Nucleus accumbens (tissue), 56 donors: Measurements from ENCODE around the gene GALNTL6.
"Not testable (repeated sequence)": the region's sequence is repeated elsewhere in the genome, so short reads cannot be mapped to it uniquely, and the experiment has no call there.

ENCODE experiments used
- DNase-seq, 56 donors: peaks; one replicate each; lab custom pipeline; 2025; lab: John Stamatoyannopoulos, UW

The GALNTL6 gene

DNA sequence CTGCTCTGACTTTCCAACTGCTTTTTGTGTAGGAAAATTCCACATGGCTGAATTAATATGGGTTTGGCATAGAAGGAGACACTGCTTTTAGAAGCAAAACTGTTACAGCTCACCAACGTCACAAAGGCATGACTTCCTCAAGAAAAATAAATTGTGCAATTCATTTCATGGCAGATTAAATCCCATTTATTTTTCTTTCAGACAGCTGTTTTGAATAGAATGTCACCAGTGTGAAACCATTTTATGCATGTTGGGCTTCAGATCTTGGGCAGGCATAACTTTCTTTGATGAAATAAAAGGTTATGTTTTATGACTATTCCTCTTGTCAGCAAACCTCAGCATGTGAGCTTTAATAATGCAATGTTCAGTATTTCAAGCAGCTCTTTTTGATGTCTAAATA is 542.8 kb downstream of the GALNTL6 start:
- DNase-seq, result no peak

DNA sequence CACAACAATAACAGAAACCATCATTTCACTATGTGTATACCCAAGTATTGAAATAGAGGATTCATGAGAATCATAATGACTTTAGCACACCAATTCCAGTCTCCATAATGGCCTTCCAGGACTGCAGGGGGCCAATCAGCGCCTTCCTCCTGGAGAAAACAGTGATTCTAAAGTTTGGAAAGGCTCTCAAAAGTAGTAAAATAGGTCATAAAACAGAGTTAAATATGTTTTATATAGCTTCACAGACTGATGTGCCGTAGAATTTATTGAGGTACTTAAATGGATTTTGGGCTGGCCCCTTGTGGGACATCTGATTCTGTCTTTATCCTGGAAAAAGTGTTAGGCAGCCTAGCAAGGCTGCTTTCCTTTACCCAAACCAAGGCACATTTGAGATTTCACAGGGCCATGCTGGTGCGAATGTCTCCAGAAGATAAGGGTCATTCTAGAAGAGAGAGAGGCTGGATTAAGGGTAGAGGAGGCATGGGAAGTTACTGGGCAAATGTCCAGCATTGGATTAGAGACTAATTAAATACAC is 543.9 kb downstream of the GALNTL6 start:
- DNase-seq, result no peak

GRCh38 chr4:172362569-172362968 is 549.4 kb downstream of the GALNTL6 start:
- no peak for DNase-seq

DNA sequence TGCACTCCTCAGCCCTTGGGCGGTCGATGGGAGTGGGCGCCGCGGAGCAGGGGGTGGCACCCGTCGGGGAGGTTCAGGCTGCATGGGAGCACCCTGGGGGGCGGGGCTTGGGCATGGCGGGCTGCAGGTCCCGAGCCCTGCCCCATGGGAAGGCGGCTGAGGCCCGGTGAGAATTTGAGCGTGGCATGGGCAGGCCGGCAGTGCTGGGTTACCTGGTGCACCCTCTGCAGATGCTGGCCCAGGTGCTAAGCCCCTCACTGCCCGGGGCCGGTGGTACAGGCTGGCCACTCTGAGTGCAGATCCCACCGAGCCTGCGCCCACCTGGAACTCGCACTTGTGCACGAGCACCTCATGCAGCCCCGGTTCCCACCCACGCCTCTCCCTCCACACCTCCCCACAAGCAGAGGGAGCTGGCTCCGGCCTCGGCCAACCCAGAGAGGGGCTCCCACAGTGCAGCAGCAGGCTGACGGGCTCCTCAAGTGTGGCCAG is 556.3 kb downstream of the GALNTL6 start:
- no peak for DNase-seq

- no peak for DNase-seq
Measured at GRCh38 chr4:172377486-172378140, 564.4 kb downstream of the GALNTL6 start.

GRCh38 chr4:172379834-172380233 is 566.6 kb downstream of the GALNTL6 start:
- DNase-seq, result no peak

- no peak for DNase-seq
Measured at GRCh38 chr4:172390331-172390730, 577.1 kb downstream of the GALNTL6 start.

DNA sequence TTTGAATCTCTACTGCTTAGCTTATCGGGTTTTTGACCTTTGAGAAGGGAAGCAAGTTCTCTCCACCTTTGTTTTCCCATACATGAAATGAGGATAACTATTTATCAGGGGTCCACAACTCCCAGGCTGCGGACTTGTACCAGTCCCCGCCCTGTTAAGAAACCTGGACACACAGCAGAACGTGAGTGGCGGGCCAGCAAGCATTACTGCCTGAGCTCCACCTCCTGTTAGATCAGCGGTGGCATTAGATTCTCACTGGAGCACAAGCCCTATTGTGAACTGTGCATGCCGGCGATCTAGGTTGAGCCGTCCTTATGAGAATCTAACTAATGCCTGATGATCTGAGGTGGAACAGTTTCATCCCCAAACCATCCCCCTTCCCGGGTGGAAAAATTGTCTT is 579.5 kb downstream of the GALNTL6 start:
- DNase-seq, result no peak

DNA sequence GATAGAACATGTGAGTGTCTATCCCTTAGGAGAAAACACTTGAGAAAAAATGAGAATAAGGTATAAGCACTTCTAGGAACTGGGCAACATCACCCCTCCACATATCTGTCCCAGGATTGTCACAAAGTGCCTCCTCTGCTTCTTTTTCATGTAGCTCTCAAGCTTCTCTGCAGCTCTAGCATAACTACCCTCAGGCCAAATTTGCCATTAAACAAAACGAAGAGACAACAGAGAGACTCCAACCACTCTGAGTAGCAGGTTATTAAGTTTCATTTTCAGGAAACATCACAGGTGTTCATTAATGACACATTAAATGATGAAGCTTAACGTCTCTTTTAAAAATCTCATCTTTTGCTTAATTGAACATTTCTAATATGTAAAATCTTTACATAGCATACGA is 580.0 kb downstream of the GALNTL6 start:
- no peak for DNase-seq

- no peak for DNase-seq
Measured at GRCh38 chr4:172404676-172405075, 591.5 kb downstream of the GALNTL6 start.

DNA sequence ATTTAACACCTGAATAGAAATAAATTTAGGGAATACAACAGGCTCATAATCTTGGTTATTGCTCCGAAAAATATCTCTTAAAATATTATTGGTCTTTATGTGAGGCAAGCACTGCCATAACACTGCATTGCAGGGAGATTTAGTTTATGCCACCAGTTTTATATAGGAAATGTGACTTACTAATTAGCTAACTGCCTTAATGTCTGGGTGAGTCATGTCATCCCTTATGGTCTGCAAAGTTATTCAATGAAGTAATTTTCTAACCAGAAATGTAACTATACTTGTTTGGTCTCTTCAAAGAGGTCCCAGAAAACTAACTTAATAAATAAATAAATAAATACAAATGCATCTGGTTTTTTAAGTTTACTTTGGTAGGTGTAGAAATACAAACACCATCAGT is 597.2 kb downstream of the GALNTL6 start:
- DNase-seq, result no peak

DNA sequence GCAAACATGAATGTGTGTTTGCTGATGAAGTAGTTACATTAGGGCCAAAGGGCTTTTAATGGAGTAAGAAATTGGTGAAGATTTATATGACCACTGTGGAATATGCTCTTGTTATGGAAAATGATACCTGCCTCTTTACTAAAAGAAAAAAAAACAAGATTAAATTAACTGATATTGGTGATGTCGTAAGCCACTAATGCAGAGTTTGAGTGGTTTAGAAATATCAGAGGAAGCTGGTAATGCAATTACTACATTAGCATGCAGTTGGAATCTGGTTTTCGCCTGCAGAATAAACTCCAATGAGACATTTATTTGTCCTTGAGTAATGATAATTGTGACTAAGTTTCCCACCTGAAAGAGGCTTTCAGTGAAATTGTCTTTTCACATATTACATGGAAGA is 597.9 kb downstream of the GALNTL6 start:
- no peak for DNase-seq

- peak in 7 of 56 donors; percentile 5 to 71 (median 17) for DNase-seq
Measured at GRCh38 chr4:172412851-172413580, 599.8 kb downstream of the GALNTL6 start.

- DNase-seq, result not testable (repeated sequence)
Measured at GRCh38 chr4:172428979-172429378, 615.8 kb downstream of the GALNTL6 start.

DNA sequence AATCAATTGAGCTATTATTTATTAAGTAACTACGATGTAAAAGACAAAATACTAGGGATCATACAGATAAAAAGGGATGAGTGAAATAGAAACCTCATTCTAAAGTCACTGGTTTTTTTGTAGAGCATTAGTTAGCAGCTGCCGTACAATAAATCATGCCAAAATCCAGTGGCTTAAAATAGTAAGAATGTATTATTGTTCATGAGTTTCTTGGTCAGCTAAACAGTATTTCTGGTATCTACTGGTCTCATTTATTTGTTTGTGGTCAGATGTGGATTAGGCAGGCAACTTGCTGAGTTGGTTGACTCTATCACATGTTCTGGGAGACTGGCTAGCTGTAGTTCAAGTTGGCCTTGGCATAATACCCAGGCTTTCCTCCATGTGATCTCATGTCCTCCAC is 667.3 kb downstream of the GALNTL6 start:
- no peak for DNase-seq

DNA sequence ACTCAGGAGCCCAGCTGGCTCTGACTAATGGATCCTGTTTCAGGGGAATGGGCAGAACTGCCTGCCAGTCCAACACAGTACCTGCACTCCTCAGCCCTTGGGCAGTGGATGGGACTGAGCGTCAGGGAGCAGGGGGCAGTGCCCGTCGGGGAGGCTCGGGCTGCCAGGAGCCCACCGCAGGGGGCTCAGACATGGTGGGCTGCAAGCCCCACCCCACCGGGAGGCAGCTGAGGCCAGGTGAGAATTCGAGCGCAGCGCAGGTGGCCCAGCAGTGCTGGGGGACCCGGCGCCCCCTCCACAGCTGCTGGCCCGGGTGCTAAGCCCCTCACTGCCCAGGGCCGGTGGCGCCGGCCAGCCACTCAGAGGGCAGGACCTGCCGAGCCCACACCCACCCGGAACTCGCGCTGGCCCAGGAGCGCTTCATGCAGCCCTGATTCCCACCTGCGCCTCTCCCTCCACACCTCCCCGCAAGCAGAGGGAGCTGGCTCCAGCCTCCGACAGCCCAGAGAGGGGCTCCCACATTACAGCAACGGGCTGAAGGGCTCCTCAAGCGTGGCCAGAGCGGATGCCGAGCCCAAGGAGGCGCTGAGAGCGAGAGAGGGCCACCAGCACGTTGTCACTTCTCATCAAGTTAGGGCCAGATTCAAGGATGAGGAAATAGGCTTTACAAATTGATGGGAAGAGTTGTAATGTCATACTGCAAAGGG is 668.8 kb downstream of the GALNTL6 start:
- DNase-seq, result no peak

DNA sequence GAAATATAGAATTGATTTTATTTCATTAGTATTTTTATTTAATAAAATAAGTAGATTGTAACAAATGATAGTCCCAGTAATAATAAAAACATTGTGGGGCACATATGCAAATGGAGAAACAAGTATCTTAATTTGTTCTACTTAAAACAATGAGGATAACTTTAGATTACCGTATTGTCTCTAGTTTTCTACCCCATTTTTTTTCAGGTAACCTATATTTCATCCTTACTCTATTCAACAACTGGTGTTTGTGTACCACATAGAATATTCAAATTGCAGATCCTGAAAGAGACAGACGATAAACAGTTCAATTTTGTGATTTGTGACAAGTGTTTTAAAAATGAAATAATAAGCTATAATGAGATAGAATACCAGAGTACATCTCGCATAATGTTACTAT is 671.8 kb downstream of the GALNTL6 start:
- no peak for DNase-seq

GRCh38 chr4:172486531-172486930 is 673.3 kb downstream of the GALNTL6 start:
- no peak for DNase-seq

- no peak for DNase-seq
Measured at GRCh38 chr4:172489861-172490260, 676.7 kb downstream of the GALNTL6 start.

- no peak for DNase-seq
Measured at GRCh38 chr4:172495769-172496168, 682.6 kb downstream of the GALNTL6 start.

- DNase-seq, result no peak
Measured at GRCh38 chr4:172497321-172497720, 684.1 kb downstream of the GALNTL6 start.
